GM19238 (cell line): ENCODE data around the gene NDOR1.
A peak's percentile ranks its signal among the peaks of the same experiment; 100 is the strongest.

Source experiments
- DNase-seq: peaks from one replicate; pipeline ENCODE4 v3.0.0; 2011; ENCODE audit warnings: low spot score; ENCODE audit not compliant: insufficient read length

Gene NDOR1

GRCh38 chr9:137198051-137198901, 7.2 kb upstream of the NDOR1 start:
- DNase-seq: no peak

GRCh38 chr9:137198902-137199283, 6.6 kb upstream of the NDOR1 start:
- DNase-seq: no peak

GRCh38 chr9:137199411-137200121, 5.9 kb upstream of the NDOR1 start:
- no peak for DNase-seq

- peak; percentile 100 for DNase-seq
Measured at GRCh38 chr9:137200311-137201204, 4.9 kb upstream of the NDOR1 start, which contains the start of gene TPRN. TPRN (minus strand) TSS chr9:137200741; CDS start chr9:137200711, 30 bp downstream.

- no peak for DNase-seq
Measured at GRCh38 chr9:137201205-137201868, 4.2 kb upstream of the NDOR1 start.

GRCh38 chr9:137202966-137203365, 2.5 kb upstream of the NDOR1 start:
- DNase-seq: no peak

- no peak for DNase-seq
Measured at GRCh38 chr9:137204731-137205125, 772 bp upstream of the NDOR1 start.

- no peak for DNase-seq
Measured at GRCh38 chr9:137206602-137207001, 1.1 kb downstream of the NDOR1 start.

GRCh38 chr9:137211532-137211931, 6.0 kb downstream of the NDOR1 start:
- DNase-seq: no peak

GRCh38 chr9:137212520-137212919, 7.0 kb downstream of the NDOR1 start:
- DNase-seq: no peak

GRCh38 chr9:137213160-137214060, 7.9 kb downstream of the NDOR1 start:
- no peak for DNase-seq

DNA sequence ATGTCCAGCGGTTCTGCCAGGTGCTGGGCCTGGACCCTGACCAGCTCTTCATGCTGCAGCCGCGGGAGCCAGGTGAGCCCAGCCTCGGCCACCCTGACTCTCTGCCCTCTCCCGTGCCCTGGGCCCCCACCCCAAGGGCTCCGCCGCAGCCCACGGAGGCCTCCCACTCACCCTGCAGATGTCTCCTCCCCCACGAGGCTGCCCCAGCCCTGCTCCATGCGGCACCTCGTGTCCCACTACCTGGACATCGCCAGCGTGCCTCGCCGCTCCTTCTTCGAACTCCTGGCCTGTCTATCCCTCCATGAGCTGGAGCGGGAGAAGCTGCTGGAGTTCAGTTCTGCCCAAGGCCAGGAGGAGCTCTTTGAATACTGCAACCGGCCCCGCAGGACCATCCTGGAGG, 9.1 kb downstream of the NDOR1 start:
- no peak for DNase-seq

GRCh38 chr9:137215196-137215986, 9.9 kb downstream of the NDOR1 start:
- no peak for DNase-seq

DNA sequence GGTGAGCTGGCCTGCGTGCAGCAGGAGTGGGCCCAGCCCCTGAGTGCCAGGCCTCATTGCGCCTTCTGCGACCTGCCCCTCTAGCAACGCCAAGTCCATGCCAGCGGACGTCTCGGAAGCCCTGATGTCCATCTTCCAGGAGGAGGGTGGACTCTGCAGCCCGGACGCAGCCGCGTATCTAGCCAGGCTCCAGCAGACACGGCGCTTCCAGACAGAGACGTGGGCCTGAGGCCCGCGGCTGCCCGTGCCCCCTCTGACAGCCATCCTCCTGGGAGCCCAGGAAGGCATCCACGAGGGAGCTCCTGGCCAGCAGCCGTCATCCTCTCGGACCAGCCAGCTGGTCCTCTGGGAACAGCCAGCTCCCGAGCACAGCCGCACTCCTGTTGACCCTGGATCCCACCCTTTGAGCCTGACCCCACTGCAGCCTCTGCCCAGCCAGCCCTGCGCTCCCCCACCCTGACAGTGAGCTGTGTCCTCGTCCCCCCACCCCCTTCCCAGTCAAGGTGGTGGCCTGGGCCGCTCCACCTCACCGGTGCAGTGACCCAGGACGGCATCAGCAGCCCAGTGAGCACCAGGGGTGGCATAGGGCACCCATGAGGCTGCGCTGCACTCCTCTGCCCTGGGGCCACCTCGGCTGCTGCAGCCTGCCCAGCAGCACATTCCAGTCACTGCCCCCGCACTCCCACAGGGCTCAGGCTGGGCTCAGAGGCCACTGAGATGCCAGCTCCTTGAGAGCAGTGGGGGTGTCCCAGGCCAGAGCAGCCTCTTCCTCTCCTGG, 10.9 kb downstream of the NDOR1 start:
- DNase-seq: no peak

- no peak for DNase-seq
Measured at GRCh38 chr9:137217276-137218211, 12.0 kb downstream of the NDOR1 start.

DNA sequence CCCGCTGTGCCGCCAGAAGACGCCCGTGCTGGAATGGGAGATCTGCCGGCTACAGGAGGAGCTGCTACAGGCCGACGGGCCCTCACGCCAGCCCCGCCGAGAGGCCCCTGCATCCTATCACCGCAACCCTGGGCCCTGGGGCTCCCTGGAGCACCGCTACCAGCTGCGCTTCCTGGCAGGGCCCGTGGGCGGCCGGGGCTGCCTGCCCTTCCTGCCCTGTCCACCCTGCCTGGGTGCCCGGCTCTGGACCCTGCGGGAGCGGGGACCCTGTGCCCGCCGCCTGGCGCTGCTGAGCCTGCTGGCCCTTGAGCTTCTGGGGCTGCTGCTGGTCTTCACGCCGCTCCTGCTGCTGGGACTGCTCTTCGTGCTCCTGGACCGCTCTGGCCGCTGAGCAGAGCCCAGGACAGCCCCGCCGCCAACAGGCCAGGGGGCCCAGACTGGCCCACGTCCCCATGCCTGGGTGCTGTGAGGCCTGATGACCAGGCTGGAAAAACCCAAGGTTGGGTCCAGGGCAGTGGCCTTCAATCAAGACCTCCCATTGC, 12.8 kb downstream of the NDOR1 start:
- DNase-seq: no peak

DNA sequence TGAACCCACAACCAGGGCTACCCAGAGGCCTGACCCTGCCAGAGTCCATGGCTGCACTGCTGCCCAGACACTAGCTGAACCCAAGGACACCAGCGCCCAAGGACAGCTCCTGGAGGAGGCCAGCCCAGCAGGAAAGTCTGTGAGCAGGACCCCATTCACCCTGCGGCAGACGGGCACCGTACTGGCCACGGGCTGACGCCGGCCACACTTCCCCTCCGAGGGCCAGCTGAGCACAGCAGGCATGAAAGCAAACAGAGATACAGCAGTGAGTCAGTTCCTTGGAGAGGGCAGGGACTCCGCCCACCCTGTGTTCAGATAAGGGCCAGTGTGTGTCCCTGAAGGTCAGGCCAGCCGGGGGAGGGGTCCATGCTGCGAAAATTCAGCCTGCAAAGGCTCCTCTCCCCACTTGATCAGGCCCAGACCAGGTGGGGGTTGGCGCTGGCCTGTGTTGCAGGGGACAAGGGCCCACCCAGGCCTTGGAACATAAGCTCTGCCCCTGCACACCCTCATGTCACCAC, 13.3 kb downstream of the NDOR1 start:
- no peak for DNase-seq
